GM23338 (cell line): ENCODE results near the gene ZNF485.

Experiments used
- CREB1 ChIP-seq: fragments of 250-450 bp; sonication (Bioruptor Pico); IDR thresholded peaks from 2 replicates; pipeline ENCODE4 v1.5.0; 2020; ENCODE audit warnings: low read depth, mild to moderate bottlenecking, moderate library complexity
- EZH2 ChIP-seq: fragments of 200-600 bp; sonication (generic); IDR thresholded peaks from one replicate; pipeline ENCODE4 v1.8.0; 2017; ENCODE audit warnings: antibody characterized with exemption, mild to moderate bottlenecking, low read depth; ENCODE audit not compliant: unreplicated experiment
- EZH2phosphoT487 ChIP-seq: fragments of 200-600 bp; sonication (generic); IDR thresholded peaks from one replicate; pipeline ENCODE4 v1.8.1; 2018; ENCODE audit warnings: antibody characterized with exemption; ENCODE audit not compliant: unreplicated experiment
- JUNB ChIP-seq: IDR thresholded peaks from one replicate; pipeline ENCODE4 v1.6.1; 2016; ENCODE audit warnings: antibody characterized with exemption; ENCODE audit not compliant: unreplicated experiment
- NANOG ChIP-seq: IDR thresholded peaks from 2 replicates; pipeline ENCODE4 v1.6.1; 2016; ENCODE audit warnings: antibody characterized with exemption, borderline replicate concordance
- POLR2AphosphoS5 ChIP-seq: IDR thresholded peaks from 2 replicates; pipeline ENCODE4 v1.6.1; 2016; ENCODE audit warnings: antibody characterized with exemption, low read depth
- STAT1 ChIP-seq: IDR thresholded peaks from one replicate; pipeline ENCODE4 v1.6.1; 2016; ENCODE audit warnings: antibody characterized with exemption; ENCODE audit not compliant: unreplicated experiment
- ZNF114 ChIP-seq: fragments of 250-450 bp; sonication (Bioruptor Pico); IDR thresholded peaks from 2 replicates; pipeline ENCODE4 v1.5.0; 2020; ENCODE audit warnings: mild to moderate bottlenecking, moderate library complexity
- ZNF331 ChIP-seq: fragments of 250-450 bp; sonication (Bioruptor Pico); IDR thresholded peaks from 2 replicates; pipeline ENCODE4 v1.5.0; 2020; ENCODE audit warnings: low read depth, mild to moderate bottlenecking, moderate library complexity
- TF ChIP-seq, protein P1 (sequence below), 2 experiments: fragments of 200-600 bp in 1 of 2; sonication (generic) in 1 of 2; conservative IDR thresholded peaks; 2 replicates each; pipeline versions ENCODE4 v1.5.1 to v1.6.1; 2016 to 2017; ENCODE audit warnings: antibody characterized with exemption in 2 of 2, low read depth in 2 of 2, mild to moderate bottlenecking in 2 of 2, moderate library complexity in 1 of 2
- TF ChIP-seq, protein P2 (sequence below): IDR thresholded peaks from one replicate; pipeline ENCODE4 v1.6.1; 2018; ENCODE audit warnings: antibody characterized with exemption; ENCODE audit not compliant: unreplicated experiment
- TF ChIP-seq, protein P3 (sequence below): IDR thresholded peaks from 2 replicates; pipeline ENCODE4 v1.6.1; 2016; ENCODE audit warnings: antibody characterized with exemption

DNA sequence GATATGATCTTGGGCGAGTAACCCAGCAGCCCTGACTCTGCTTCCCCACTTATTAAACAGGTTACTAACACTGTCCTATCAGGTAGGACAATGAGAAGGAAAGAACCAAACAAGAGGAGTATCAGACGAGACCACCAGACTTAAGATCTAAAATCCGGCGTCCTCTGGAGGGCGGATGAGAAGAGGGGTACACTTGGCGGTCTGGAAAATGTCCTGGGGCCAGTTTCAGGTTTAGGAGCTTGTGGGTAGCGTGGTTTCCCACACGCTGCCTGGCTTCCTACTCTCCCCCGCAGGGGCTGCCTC lies 41.8 kb downstream of the ZNF485 start:
- TF ChIP-seq, protein P1, sequence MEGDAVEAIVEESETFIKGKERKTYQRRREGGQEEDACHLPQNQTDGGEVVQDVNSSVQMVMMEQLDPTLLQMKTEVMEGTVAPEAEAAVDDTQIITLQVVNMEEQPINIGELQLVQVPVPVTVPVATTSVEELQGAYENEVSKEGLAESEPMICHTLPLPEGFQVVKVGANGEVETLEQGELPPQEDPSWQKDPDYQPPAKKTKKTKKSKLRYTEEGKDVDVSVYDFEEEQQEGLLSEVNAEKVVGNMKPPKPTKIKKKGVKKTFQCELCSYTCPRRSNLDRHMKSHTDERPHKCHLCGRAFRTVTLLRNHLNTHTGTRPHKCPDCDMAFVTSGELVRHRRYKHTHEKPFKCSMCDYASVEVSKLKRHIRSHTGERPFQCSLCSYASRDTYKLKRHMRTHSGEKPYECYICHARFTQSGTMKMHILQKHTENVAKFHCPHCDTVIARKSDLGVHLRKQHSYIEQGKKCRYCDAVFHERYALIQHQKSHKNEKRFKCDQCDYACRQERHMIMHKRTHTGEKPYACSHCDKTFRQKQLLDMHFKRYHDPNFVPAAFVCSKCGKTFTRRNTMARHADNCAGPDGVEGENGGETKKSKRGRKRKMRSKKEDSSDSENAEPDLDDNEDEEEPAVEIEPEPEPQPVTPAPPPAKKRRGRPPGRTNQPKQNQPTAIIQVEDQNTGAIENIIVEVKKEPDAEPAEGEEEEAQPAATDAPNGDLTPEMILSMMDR (conservative IDR thresholded peaks at IDR 0.05; ENCODE audit: low read depth in 2 of 2), result no peak
- TF ChIP-seq EZH2phosphoT487, result no peak
- no peak for TF ChIP-seq ZNF114 (CRISPR knock-in tag)
- TF ChIP-seq, protein P2, sequence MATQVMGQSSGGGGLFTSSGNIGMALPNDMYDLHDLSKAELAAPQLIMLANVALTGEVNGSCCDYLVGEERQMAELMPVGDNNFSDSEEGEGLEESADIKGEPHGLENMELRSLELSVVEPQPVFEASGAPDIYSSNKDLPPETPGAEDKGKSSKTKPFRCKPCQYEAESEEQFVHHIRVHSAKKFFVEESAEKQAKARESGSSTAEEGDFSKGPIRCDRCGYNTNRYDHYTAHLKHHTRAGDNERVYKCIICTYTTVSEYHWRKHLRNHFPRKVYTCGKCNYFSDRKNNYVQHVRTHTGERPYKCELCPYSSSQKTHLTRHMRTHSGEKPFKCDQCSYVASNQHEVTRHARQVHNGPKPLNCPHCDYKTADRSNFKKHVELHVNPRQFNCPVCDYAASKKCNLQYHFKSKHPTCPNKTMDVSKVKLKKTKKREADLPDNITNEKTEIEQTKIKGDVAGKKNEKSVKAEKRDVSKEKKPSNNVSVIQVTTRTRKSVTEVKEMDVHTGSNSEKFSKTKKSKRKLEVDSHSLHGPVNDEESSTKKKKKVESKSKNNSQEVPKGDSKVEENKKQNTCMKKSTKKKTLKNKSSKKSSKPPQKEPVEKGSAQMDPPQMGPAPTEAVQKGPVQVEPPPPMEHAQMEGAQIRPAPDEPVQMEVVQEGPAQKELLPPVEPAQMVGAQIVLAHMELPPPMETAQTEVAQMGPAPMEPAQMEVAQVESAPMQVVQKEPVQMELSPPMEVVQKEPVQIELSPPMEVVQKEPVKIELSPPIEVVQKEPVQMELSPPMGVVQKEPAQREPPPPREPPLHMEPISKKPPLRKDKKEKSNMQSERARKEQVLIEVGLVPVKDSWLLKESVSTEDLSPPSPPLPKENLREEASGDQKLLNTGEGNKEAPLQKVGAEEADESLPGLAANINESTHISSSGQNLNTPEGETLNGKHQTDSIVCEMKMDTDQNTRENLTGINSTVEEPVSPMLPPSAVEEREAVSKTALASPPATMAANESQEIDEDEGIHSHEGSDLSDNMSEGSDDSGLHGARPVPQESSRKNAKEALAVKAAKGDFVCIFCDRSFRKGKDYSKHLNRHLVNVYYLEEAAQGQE, result no peak
- TF ChIP-seq EZH2, result no peak
- TF ChIP-seq CREB1 (CRISPR knock-in tag), result no peak
- no peak for TF ChIP-seq POLR2AphosphoS5
- no peak for TF ChIP-seq NANOG
- TF ChIP-seq ZNF331 (CRISPR knock-in tag), result no peak
- TF ChIP-seq JUNB, result no peak
- no peak for TF ChIP-seq STAT1
- TF ChIP-seq, protein P3, sequence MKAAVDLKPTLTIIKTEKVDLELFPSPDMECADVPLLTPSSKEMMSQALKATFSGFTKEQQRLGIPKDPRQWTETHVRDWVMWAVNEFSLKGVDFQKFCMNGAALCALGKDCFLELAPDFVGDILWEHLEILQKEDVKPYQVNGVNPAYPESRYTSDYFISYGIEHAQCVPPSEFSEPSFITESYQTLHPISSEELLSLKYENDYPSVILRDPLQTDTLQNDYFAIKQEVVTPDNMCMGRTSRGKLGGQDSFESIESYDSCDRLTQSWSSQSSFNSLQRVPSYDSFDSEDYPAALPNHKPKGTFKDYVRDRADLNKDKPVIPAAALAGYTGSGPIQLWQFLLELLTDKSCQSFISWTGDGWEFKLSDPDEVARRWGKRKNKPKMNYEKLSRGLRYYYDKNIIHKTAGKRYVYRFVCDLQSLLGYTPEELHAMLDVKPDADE, result no peak
